HG02840 (cell line): Measurements from ENCODE around the gene SLC13A4.

ENCODE experiments used
- ATAC-seq: cut with Tn5 transposase; IDR thresholded peaks from one replicate; pipeline ENCODE4 v1.9.1; 2021; ENCODE audit warnings: mild to moderate bottlenecking, moderate library complexity, moderate number of reproducible peaks; ENCODE audit not compliant: unreplicated experiment, low FRiP score

Gene SLC13A4

GRCh38 chr7:135721198-135721820 lies 6.7 kb downstream of the SLC13A4 start:
- no peak for ATAC-seq

DNA sequence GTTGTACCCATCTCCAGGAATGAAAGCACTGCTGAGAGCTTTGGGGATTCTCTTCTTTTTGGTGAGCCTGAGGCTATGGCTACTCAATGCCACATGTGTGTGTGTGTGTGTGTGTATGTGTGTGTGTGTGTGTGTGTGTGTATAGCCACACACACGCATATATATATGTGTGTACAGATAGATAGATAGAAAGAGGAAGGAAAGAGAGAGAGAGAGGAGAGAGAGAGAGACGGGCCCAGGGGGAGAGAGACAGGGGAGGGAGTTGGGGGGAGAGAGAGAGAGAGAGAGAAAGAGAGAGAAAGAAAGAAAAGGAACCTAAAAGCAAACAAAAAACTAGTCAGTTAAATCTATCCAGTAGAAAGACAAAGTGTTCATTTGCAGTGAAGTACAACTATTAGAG lies 8.3 kb downstream of the SLC13A4 start:
- ATAC-seq = no peak

GRCh38 chr7:135718794-135719437 lies 9.1 kb downstream of the SLC13A4 start:
- no peak for ATAC-seq

- no peak for ATAC-seq
Measured at GRCh38 chr7:135718219-135718618, 9.8 kb downstream of the SLC13A4 start.

DNA sequence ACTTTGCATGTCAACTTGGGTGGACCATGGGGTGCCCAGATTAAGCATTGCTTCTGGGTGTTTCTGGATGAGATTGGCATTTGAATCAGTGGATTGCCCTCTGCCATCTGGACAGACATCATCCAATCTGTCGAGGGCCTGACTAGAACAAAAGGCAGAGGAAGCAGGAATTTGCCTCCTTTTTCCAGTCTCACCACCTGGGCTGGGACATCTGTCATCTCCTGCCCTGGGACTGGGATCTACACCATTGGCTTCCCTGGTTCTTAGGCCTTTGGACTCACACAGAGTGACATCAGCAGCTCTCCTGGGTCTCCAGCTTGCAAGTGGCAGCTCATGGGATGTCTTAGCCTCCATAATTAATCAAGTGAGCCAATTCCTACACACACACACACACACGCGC lies 10.3 kb downstream of the SLC13A4 start:
- no peak for ATAC-seq

DNA sequence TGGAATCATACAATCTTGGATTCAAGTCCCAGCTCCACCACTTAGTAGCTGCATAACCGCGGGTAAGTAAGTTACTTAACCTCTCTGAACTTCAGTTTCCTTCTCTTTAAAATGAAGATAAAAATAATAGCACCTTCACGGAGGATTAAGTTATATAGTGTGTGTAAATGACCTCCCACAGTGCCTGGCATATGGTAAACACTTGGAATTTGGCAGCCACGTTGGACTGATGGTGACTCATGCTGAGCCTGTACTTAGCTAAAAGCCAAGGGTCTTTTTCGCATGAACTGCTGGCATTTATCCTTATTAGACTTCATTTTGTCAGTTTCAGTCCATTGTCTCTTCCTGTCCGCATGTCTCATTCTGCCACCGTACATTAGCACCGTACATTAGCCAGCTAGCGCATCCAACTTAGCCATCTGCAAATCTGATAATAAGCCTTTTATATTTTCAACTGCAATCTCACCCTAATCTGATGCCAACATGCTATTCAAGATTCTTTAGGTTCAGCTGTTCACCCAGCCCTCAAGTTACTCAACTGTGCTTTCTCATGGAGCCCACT lies 11.2 kb downstream of the SLC13A4 start:
- no peak for ATAC-seq

DNA sequence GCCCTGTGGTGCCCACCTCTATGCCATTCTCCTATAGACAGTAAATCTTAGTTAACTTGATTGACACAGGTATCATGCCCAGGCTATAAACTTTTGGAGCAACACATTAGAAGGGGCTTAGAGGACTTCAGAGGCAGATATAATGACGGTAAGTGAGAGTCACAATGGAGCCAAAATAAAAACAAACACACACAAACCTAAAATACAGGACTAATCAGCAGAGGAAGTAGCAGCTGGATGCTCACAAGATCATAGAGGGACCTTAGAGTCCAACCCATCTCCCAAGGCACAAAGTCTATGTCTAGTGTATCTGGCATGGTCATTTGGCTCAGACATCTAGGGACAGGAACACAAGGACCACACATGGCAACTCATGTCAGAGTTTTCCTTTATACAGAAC lies 12.3 kb downstream of the SLC13A4 start:
- ATAC-seq = no peak

- ATAC-seq = no peak
Measured at GRCh38 chr7:135715055-135715522, 12.9 kb downstream of the SLC13A4 start.

DNA sequence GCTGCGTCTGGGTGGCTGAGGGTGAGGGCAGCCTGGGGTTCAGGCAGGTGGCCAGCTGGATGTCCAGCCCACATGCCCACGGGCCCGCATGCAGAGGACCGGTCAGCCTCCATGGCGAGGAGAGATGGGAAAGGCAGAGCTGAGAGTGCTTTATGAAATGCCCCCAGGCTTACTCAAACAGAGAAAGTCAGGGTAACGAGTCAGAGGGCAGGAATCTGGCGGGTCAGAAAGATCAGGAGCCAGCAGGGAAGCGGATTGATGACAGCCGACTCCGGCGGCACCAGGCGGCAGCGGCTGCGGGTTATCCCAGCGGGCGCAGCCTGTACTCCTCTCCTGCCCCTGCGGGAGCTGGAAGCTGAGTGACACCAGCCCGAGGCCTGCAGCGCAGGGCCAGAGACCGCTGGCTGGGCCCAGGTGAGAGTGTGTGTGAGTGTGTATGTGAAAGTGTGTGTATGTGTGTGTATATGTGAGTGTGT lies 13.4 kb downstream of the SLC13A4 start:
- no peak for ATAC-seq

- ATAC-seq = no peak
Measured at GRCh38 chr7:135713836-135714470, 14.0 kb downstream of the SLC13A4 start.

- ATAC-seq = no peak
Measured at GRCh38 chr7:135712796-135713195, 15.2 kb downstream of the SLC13A4 start.

- ATAC-seq = no peak
Measured at GRCh38 chr7:135712182-135712782, 15.7 kb downstream of the SLC13A4 start.

DNA sequence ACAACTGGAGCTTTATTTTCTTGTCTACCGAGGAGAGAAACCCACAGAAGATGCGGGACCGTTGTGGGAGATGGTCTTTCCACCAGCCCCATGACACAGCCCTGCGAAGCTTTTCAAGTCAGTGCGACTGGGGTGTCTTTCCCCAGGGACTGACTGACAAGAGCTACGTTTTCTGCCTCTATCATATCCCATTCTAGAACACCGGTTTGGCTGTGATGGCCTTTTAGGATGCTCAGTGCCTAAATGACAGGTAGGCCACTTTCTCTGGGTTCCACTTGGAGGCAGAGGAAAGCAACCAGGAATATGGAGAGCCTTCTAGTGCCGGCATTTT lies 16.9 kb downstream of the SLC13A4 start:
- ATAC-seq = no peak

DNA sequence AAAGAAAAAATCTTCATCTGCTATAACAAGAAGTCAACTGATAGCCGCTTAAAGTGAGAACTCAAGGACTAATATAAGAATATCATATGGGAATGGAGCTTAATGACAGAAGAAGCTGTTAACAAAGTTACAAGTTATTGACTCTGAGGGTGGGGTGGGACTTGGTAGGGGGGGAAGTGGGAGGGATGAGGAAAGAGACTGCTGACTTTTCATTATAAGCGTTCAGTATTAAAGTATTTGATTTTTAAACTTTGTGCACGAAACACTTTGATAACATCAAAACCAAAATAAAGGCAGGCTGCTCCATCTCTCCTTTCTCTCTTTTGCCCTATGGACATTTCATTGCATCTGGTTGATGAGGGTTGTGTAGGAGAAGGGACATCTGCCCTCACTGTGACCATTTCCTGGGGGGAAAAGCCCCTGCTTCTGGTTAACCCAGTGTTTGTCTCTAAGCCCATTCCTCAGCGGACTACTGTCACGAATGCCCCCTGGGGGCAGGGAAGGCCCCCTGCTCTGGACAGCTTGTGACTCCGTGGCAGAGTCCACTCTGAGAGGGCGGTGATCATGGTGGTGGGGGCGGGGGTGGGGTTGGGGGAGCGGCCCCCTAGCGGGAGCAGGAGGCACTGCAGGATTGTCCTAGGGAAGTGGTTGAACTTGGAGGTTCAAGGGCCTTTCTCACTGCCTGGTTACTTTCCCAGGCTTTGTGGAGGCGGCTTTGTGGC lies 17.4 kb downstream of the SLC13A4 start:
- ATAC-seq = no peak

DNA sequence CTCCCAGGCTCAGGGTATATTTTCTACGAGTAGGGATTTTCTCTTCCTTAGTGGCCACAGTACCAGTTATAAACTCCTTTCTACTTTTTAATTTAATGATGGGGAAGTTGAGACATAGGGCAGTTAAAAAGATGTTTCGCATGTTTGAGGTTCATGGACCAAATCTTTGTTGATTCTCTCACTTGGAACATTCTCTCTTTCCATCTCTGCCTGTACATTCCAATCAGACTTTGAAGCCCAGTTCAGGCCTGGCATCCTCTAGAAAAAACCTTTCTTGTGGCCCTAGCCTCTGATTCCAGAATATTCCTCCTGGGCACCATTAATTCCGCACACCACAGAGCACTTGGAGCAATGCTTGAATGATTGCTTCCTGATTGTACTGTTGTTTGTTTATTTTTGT lies 18.5 kb downstream of the SLC13A4 start:
- ATAC-seq = no peak

GRCh38 chr7:135708041-135708440 lies 19.9 kb downstream of the SLC13A4 start:
- no peak for ATAC-seq

GRCh38 chr7:135707570-135707966 lies 20.4 kb downstream of the SLC13A4 start:
- ATAC-seq = no peak

GRCh38 chr7:135706858-135707569 lies 21.0 kb downstream of the SLC13A4 start:
- no peak for ATAC-seq

- ATAC-seq = no peak
Measured at GRCh38 chr7:135706038-135706742, 21.8 kb downstream of the SLC13A4 start.
